ENCODE data around the gene TRPV2.

GRCh38 chr17:16471295-16471694, 55.9 kb downstream of the TRPV2 start:
- TF ChIP-seq POLR2AphosphoS5 (IDR thresholded peaks at IDR 0.05; ENCODE audit: low read depth, low read length) (no peak), REST (IDR thresholded peaks at IDR 0.05; ENCODE audit: insufficient read depth in 1 of 2, low read depth in 2 of 2, low read length in 2 of 2) (no peak), SIN3A (IDR thresholded peaks at IDR 0.05; ENCODE audit: borderline replicate concordance, insufficient read depth, low read length) (no peak)

Measured in PFSK-1 (cell line).